HG03025 (cell line): ENCODE results near the gene GPLD1.
A peak's percentile ranks its signal among the peaks of the same experiment; 100 is the strongest.
"Not testable (repeated sequence)": the region's sequence is repeated elsewhere in the genome, so short reads cannot be mapped to it uniquely, and the experiment has no call there.

Experiments used
- ATAC-seq: cut with Tn5 transposase; IDR thresholded peaks from one replicate; pipeline ENCODE4 v1.9.1; 2021; ENCODE audit warnings: mild to moderate bottlenecking, moderate library complexity; ENCODE audit not compliant: unreplicated experiment, low FRiP score

Gene GPLD1

GRCh38 chr6:24489470-24489869, at the start of gene GPLD1:
Gene GPLD1 (minus strand): TSS chr6:24489578. CDS start chr6:24489511, 67 bp downstream.
- no peak for ATAC-seq

GRCh38 chr6:24537771-24538385, 48.5 kb upstream of the GPLD1 start:
- no peak for ATAC-seq

- no peak for ATAC-seq
Observed at GRCh38 chr6:24537082-24537699, 47.8 kb upstream of the GPLD1 start.

GRCh38 chr6:24536466-24536865, 47.1 kb upstream of the GPLD1 start:
- no peak for ATAC-seq

- no peak for ATAC-seq
Observed at GRCh38 chr6:24535210-24535609, 45.8 kb upstream of the GPLD1 start.

- ATAC-seq = no peak
Observed at GRCh38 chr6:24534329-24534728, 45.0 kb upstream of the GPLD1 start.

- no peak for ATAC-seq
Observed at GRCh38 chr6:24529985-24530384, 40.6 kb upstream of the GPLD1 start.

GRCh38 chr6:24524805-24525204, 35.4 kb upstream of the GPLD1 start:
- no peak for ATAC-seq

- ATAC-seq = no peak
Observed at GRCh38 chr6:24524329-24524728, 35.0 kb upstream of the GPLD1 start.

GRCh38 chr6:24522228-24523176, 33.1 kb upstream of the GPLD1 start:
- peak; percentile 38 for ATAC-seq

- no peak for ATAC-seq
Observed at GRCh38 chr6:24520929-24521546, 31.7 kb upstream of the GPLD1 start.

GRCh38 chr6:24517659-24518543, 28.5 kb upstream of the GPLD1 start:
- peak; percentile 69 for ATAC-seq

GRCh38 chr6:24513602-24514001, 24.2 kb upstream of the GPLD1 start:
- ATAC-seq = peak; percentile 81

- not testable (repeated sequence) for ATAC-seq
Observed at GRCh38 chr6:24511976-24512375, 22.6 kb upstream of the GPLD1 start.

GRCh38 chr6:24506814-24507520, 17.6 kb upstream of the GPLD1 start:
- no peak for ATAC-seq

- ATAC-seq = no peak
Observed at GRCh38 chr6:24504649-24505586, 15.5 kb upstream of the GPLD1 start.

GRCh38 chr6:24504287-24504648, 14.9 kb upstream of the GPLD1 start:
- no peak for ATAC-seq

GRCh38 chr6:24501914-24502313, 12.5 kb upstream of the GPLD1 start:
- no peak for ATAC-seq
